ENCODE data around the gene FASN. TPM values are rescaled to one million over a fixed set of nuclear protein-coding genes. Genes with fewer than 3 reads are reported as not detected.

The FASN gene
- total and polyA plus RNA-seq, 2 of the 13 experiments (the other 11 are each of a cell fraction or from before 2014, with no cell fraction given), result 51.7 to 101 TPM

GRCh38 chr17:82064433-82065192 lies 33.4 kb downstream of the FASN start (continued):
- no peak for TF ChIP-seq PBX2 (CRISPR knock-in tag; IDR thresholded peaks at IDR 0.05)
- 0 out of 2 replicates have a peak, but pooled peaks have one; percentile 38 for TF ChIP-seq KLF11 (CRISPR knock-in tag; IDR thresholded peaks at IDR 0.05)
- TF ChIP-seq ZFYVE20 (CRISPR knock-in tag; IDR thresholded peaks at IDR 0.05; ENCODE audit: borderline replicate concordance, low read depth), result no peak
- TF ChIP-seq HOXA5 (CRISPR knock-in tag; IDR thresholded peaks at IDR 0.05), result no peak
- no peak for TF ChIP-seq KLF16 (CRISPR knock-in tag; IDR thresholded peaks at IDR 0.05)
- no peak for TF ChIP-seq RFX5 (IDR thresholded peaks at IDR 0.05; ENCODE audit: low read depth, low read length)
- no peak for TF ChIP-seq GLMP (CRISPR knock-in tag; IDR thresholded peaks at IDR 0.05; ENCODE audit: borderline replicate concordance)
- TF ChIP-seq ZNF280B (CRISPR knock-in tag; IDR thresholded peaks at IDR 0.05; ENCODE audit: borderline replicate concordance), result no peak
- TF ChIP-seq ZBTB33 (CRISPR knock-in tag; IDR thresholded peaks at IDR 0.05), result no peak; the same call in 1 of the 2 replicates
- TF ChIP-seq HOXD1 (CRISPR knock-in tag; IDR thresholded peaks at IDR 0.05), result no peak
- no peak for TF ChIP-seq ARID5B (CRISPR knock-in tag; IDR thresholded peaks at IDR 0.05)
- TF ChIP-seq ZNF451 (CRISPR knock-in tag; IDR thresholded peaks at IDR 0.05), result peak; percentile 37; the same call in 1 of the 2 replicates
- no peak for TF ChIP-seq PLSCR1 (CRISPR knock-in tag; IDR thresholded peaks at IDR 0.05; ENCODE audit: borderline replicate concordance)
- TF ChIP-seq ZNF34 (CRISPR knock-in tag; IDR thresholded peaks at IDR 0.05; ENCODE audit: borderline replicate concordance), result no peak
- no peak for TF ChIP-seq RARA (CRISPR knock-in tag; IDR thresholded peaks at IDR 0.05)
- no peak for TF ChIP-seq ZBTB8A (CRISPR knock-in tag; IDR thresholded peaks at IDR 0.05; ENCODE audit: borderline replicate concordance, low read depth)
- no peak for TF ChIP-seq ZC3H4 (CRISPR knock-in tag; IDR thresholded peaks at IDR 0.05; ENCODE audit: borderline replicate concordance)
- no peak for TF ChIP-seq KDM1A (CRISPR knock-in tag; IDR thresholded peaks at IDR 0.05)
- TF ChIP-seq ZFY (CRISPR knock-in tag; IDR thresholded peaks at IDR 0.05), result peak; percentile 34; the same call in 1 of the 2 replicates

Data from HepG2 (cell line).